Adrenal gland (tissue), 12 donors: ENCODE data around the gene KRT73. TPM values are rescaled to one million over a fixed set of nuclear protein-coding genes. Genes with fewer than 3 reads are reported as not detected.

ENCODE experiments used
- DNase-seq, 7 donors: peaks; one replicate each; pipeline ENCODE4 v3.0.0-alpha.2; 2019 to 2020
- H3K27ac ChIP-seq, 5 donors: fragments of 200-600 bp; sonication (generic) in 4 of 5; 1 replicate in 3 of 5; 2 replicates in 2 of 5; pipeline versions ENCODE4 v1.5.1 to v1.8.0; 2016 to 2020; ENCODE audit warnings: mild to moderate bottlenecking in 1 of 5
- H3K27me3 ChIP-seq: fragments of 200-600 bp; 2 replicates; pipeline ENCODE4 v1.8.0; 2021
- H3K36me3 ChIP-seq, 2 donors: fragments of 200-600 bp; replicated peaks in 1 of 2; 1 replicate in 1 of 2; 2 replicates in 1 of 2; pipeline versions ENCODE4 v1.5.1 to v1.8.0; 2018 to 2022
- H3K4me1 ChIP-seq, 2 donors: fragments of 200-600 bp; replicated peaks in 1 of 2; 1 replicate in 1 of 2; 2 replicates in 1 of 2; pipeline versions ENCODE4 v1.5.1 to v1.8.0; 2018 to 2021
- H3K4me3 ChIP-seq, 4 donors: fragments of 200-600 bp; sonication (generic) in 3 of 4; one replicate each; pipeline ENCODE4 v1.5.1; 2016 to 2018
- H3K9me3 ChIP-seq, 3 donors: fragments of 200-600 bp; sonication (generic) in 1 of 3; replicated peaks in 1 of 3; 1 replicate in 2 of 3; 2 replicates in 1 of 3; pipeline versions ENCODE4 v1.5.1 to v1.8.0; 2016 to 2021
- CTCF ChIP-seq, 6 experiments: fragments of 450-650 bp in 4 of 6; fragments of 200-600 bp in 2 of 6; sonication (generic) in 1 of 6; IDR thresholded peaks; 1 replicate in 5 of 6; 2 replicates in 1 of 6; pipeline versions ENCODE4 v1.5.1 to v1.8.0; 2016 to 2021; ENCODE audit warnings: antibody characterized with exemption in 6 of 6, mild to moderate bottlenecking in 2 of 6, moderate library complexity in 1 of 6
- POLR2A ChIP-seq, 2 donors: fragments of 450-650 bp; IDR thresholded peaks; one replicate each; pipeline ENCODE4 v1.6.1; 2017; ENCODE audit warnings: antibody characterized with exemption in 2 of 2, mild to moderate bottlenecking in 2 of 2, moderate library complexity in 1 of 2
- WGBS, 4 donors: extraction: QIAGEN DNeasy Blood & Tissue Kit in 2 of 4; methylation state at CpG; one replicate each; pipeline versions ENCODE4 v1.1.5 to v1.1.7; 2013 to 2017; 5-methylcytosine and 5-hydroxymethylcytosine counted together
- intact Hi-C, 2 donors: fragments of 100-400 bp; cut with DNase I; formaldehyde crosslinking; loops; one replicate each; pipeline versions ENCODE4 v1.14.1 to v1.15.0; 2022 to 2023
- polyA plus RNA-seq, 3 donors: library from polyadenylated mRNA; stranded (reverse); fragments of 200-250 nt in 2 of 3; fragments of 350-450 nt in 1 of 3; fragmentation: Illumina TruSeq in 1 of 3; extraction: RNeasy Lipid Tissue Mini Kit (QIAGEN cat#74804) in 1 of 3; gene quantifications; one replicate each; pipeline ENCODE4 v1.2.3, GENCODE V29; 2013 to 2014
- total RNA-seq, 9 donors: library from RNA; depleted of rRNA in 4 of 9; stranded (reverse); fragments of >200 nt in 4 of 9; fragments of 120-200 nt in 1 of 9; fragmentation: NEBNext Ultra II Directional in 1 of 9; extraction: Animal tissue kit (Norgen Biotek cat#: 25700) in 1 of 9; gene quantifications; one replicate each; pipeline versions ENCODE4 v1.1.0 to v1.2.4, GENCODE V29; 2013 to 2023
- donor health status: healthy with polysubstance abuse.
- donor health status: Bipolar disorder and iron deficiency.
- donor health status: DM: yes; HTN: yes; CAD: no.
- donor health status: DM: no; HTN: no; CAD: no.
- donor health status: DM: no; HTN: no; CAD: no.
- donor health status: DM: yes; HTN: yes; CAD: no.

Gene KRT73
- total and polyA plus RNA-seq, 12 donors: 0.18 to 0.64 TPM; not detected in 10

DNA sequence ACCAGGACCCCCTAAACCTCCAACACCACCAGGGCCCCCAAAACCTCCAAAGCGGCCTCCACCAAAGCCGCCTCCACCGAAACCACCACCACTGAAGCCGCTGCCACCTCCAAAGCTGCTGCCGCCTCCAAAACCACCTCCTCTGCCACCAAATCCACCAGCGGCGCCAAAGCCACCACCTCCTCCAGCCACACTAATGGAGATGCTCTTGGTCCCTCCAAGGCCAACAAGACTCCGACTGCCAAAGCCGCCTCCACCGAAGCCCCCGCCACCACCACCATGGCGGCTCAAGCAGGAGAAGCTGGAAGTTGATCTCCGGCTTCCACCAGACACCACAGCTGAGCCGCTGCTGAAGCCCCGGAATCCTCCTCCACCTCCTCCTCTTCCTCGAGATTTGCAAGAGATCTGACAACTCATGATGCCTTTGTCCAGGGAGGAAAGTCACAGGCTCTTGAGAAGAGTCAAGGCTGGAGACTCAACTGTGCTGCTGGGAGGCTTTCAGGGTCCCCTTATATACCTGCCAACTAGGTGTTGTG is 33.4 kb upstream of the KRT73 start, which contains the start of gene KRT2:
TSS of gene KRT2 (minus strand) at position 486 of the 536 bp plus-strand sequence. CDS start at position 417, 69 bp downstream.
- Histone ChIP-seq H3K36me3 (no peaks in the 10 kb centered on the region), H3K4me1 (no peaks in the 10 kb centered on the region), H3K27ac (no peak within 1 kb of the TSS), H3K9me3 (no peaks in the 10 kb centered on the region), H3K27me3 (peaks cover 13% of the 10 kb centered on the region), H3K4me3 (no peak within 1 kb of the TSS)
- 95 to 98% (median 96%) methylated on average over 11 to 16 of the region's 16 CpGs for WGBS, 4 donors
- TF ChIP-seq POLR2A (IDR thresholded peaks at IDR 0.05): no peak
- no peak for TF ChIP-seq CTCF (IDR thresholded peaks at IDR 0.05)
- intact Hi-C loops: no loop called here
- DNase-seq: no peak

- intact Hi-C loops: no loop called here
- Histone ChIP-seq H3K4me1 (no peaks in the 10 kb centered on the region), H3K9me3 (no peaks in the 10 kb centered on the region), H3K4me3 (no peak overlapping the region), H3K27ac (peak overlapping the region in 1 of 5 donors; percentile 34), H3K27me3 (peaks cover 13% of the 10 kb centered on the region), H3K36me3 (no peaks in the 10 kb centered on the region)
- WGBS, 4 donors: 59 to 70% (median 69%) methylated on average over 12 of the region's 12 CpGs
- no peak for TF ChIP-seq CTCF (IDR thresholded peaks at IDR 0.05)
- peak in 4 of 7 donors; percentile 4 to 52 (median 20) for DNase-seq
These were observed 32.2 kb upstream of the KRT73 start for GRCh38 chr12:52650520-52651081.

- H3K36me3 ChIP-seq: no peaks in the 10 kb centered on the region
- H3K27me3 ChIP-seq: peaks cover 9% of the 10 kb centered on the region
- H3K4me1 ChIP-seq: no peaks in the 10 kb centered on the region
- intact Hi-C loops: no loop called here
- no peak for TF ChIP-seq CTCF (IDR thresholded peaks at IDR 0.05)
- TF ChIP-seq POLR2A (IDR thresholded peaks at IDR 0.05): no peak
- no peaks in the 10 kb centered on the region for H3K9me3 ChIP-seq
- H3K27ac ChIP-seq: no peak overlapping the region
- no peak overlapping the region for H3K4me3 ChIP-seq
- WGBS, 4 donors: 63 to 81% (median 74%) methylated on average over 6 of the region's 6 CpGs
- DNase-seq: no peak
These were observed 30.7 kb upstream of the KRT73 start for GRCh38 chr12:52649066-52649465.

DNA sequence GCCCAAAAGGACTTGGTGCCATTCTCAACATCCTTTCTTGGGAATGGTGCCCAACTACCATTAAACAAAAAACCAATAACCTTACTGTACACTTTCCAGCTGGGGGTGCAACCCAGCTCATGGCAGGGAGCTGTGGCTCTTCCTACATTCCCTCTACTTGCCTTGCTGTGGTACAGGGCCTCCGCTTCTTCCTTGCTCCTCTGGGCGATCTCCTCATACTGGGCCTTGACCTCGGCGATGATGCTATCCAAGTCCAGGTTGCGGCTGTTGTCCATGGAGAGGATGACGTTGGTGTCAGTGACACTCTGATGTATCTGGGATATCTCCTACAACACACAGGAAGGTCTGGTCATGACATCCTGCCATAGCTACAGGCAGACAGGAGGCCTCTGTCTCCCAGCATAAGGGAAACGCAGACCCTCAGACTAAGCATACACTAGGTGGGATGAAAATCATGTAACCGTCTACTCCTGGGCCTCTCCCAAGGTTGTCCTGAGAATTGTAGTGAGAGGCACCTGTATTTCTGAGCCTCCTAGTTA is 29.7 kb upstream of the KRT73 start:
- H3K27ac ChIP-seq: no peak overlapping the region
- intact Hi-C loops: no loop called here
- no peaks in the 10 kb centered on the region for H3K4me1 ChIP-seq
- TF ChIP-seq POLR2A (IDR thresholded peaks at IDR 0.05) (no peak), CTCF (IDR thresholded peaks at IDR 0.05) (no peak)
- H3K27me3 ChIP-seq: peaks cover 3% of the 10 kb centered on the region
- H3K36me3 ChIP-seq: no peaks in the 10 kb centered on the region
- no peak overlapping the region for H3K4me3 ChIP-seq
- WGBS, 4 donors: 92 to 99% (median 93%) methylated on average over 8 of the region's 8 CpGs
- no peak for DNase-seq
- H3K9me3 ChIP-seq: no peaks in the 10 kb centered on the region
